ENCODE measurements around the gene SCARF1.
"Not testable (repeated sequence)": the region's sequence is repeated elsewhere in the genome, so short reads cannot be mapped to it uniquely, and the experiment has no call there.

Gene SCARF1

GRCh38 chr17:1645207-1646171 is at the start of gene SCARF1:
Gene SCARF1, minus strand, starts transcription at chr17:1645732. Its CDS starts 35 bp downstream, at chr17:1645697.
- CTCF ChIA-PET, result interaction anchor here (0.7 to 0.9 kb wide), 2 partner anchors 15 to 71 kb away, joined by 3 to 4 read pairs; no protein-coding TSS in a partner anchor
- DNase-seq (ENCODE audit: extremely low spot score), result no peak
- TF ChIP-seq NFRKB (IDR thresholded peaks at IDR 0.05) (no peak), CTBP1 (IDR thresholded peaks at IDR 0.05; ENCODE audit: borderline replicate concordance) (no peak), LEF1 (IDR thresholded peaks at IDR 0.05; ENCODE audit: borderline replicate concordance) (no peak), L3MBTL2 (conservative IDR thresholded peaks at IDR 0.05) (no peak), FOXM1 (IDR thresholded peaks at IDR 0.05; ENCODE audit: borderline replicate concordance) (no peak), ARNT (IDR thresholded peaks at IDR 0.05) (no peak), ELF4 (IDR thresholded peaks at IDR 0.05) (no peak), TARDBP (IDR thresholded peaks at IDR 0.05) (no peak), HDGF (IDR thresholded peaks at IDR 0.05; ENCODE audit: borderline replicate concordance) (no peak), BHLHE40 (IDR thresholded peaks at IDR 0.05; ENCODE audit: borderline replicate concordance) (no peak), ZNF384 (IDR thresholded peaks at IDR 0.05) (no peak), SUZ12 (IDR thresholded peaks at IDR 0.05) (no peak), FOXK2 (IDR thresholded peaks at IDR 0.05) (no peak), PKNOX1 (IDR thresholded peaks at IDR 0.05) (no peak), SP1 (IDR thresholded peaks at IDR 0.05) (no peak), FOXA1 (IDR thresholded peaks at IDR 0.05) (no peak)
- POLR2A ChIA-PET, result no interaction called here

GRCh38 chr17:1693339-1693738 is 47.8 kb upstream of the SCARF1 start:
- TF ChIP-seq PKNOX1 (IDR thresholded peaks at IDR 0.05), result no peak
- TF ChIP-seq FOXA1 (IDR thresholded peaks at IDR 0.05), result no peak
- TF ChIP-seq L3MBTL2 (conservative IDR thresholded peaks at IDR 0.05), result no peak
- TF ChIP-seq HDGF (IDR thresholded peaks at IDR 0.05; ENCODE audit: borderline replicate concordance), result no peak
- TF ChIP-seq ELF4 (IDR thresholded peaks at IDR 0.05), result no peak
- no peak for TF ChIP-seq ARNT (IDR thresholded peaks at IDR 0.05)
- no peak for TF ChIP-seq SUZ12 (IDR thresholded peaks at IDR 0.05)
- no peak for TF ChIP-seq BHLHE40 (IDR thresholded peaks at IDR 0.05; ENCODE audit: borderline replicate concordance)
- no peak for TF ChIP-seq FOXK2 (IDR thresholded peaks at IDR 0.05)
- no peak for TF ChIP-seq TARDBP (IDR thresholded peaks at IDR 0.05)
- TF ChIP-seq LEF1 (IDR thresholded peaks at IDR 0.05; ENCODE audit: borderline replicate concordance), result no peak
- no peak for TF ChIP-seq CTBP1 (IDR thresholded peaks at IDR 0.05; ENCODE audit: borderline replicate concordance)
- TF ChIP-seq SP1 (IDR thresholded peaks at IDR 0.05), result no peak
- TF ChIP-seq NFRKB (IDR thresholded peaks at IDR 0.05), result no peak
- TF ChIP-seq ZNF384 (IDR thresholded peaks at IDR 0.05), result no peak

GRCh38 chr17:1690544-1691221 is 45.2 kb upstream of the SCARF1 start:
- TF ChIP-seq FOXM1 (IDR thresholded peaks at IDR 0.05; ENCODE audit: borderline replicate concordance), result no peak
- no peak for TF ChIP-seq SP1 (IDR thresholded peaks at IDR 0.05)
- no peak for TF ChIP-seq NFRKB (IDR thresholded peaks at IDR 0.05)
- ChIA-PET POLR2A (no interaction called here), CTCF (interaction anchor here (0.7 kb wide), 1 partner anchor 350 kb away, joined by 7 read pairs; no protein-coding TSS in a partner anchor)
- no peak for DNase-seq (ENCODE audit: extremely low spot score)

More at GRCh38 chr17:1693339-1693738, 47.8 kb upstream of the SCARF1 start:
- no peak for DNase-seq (ENCODE audit: extremely low spot score)
- POLR2A ChIA-PET, result interaction anchor here (1.2 kb wide), 1 partner anchor 24 kb away, joined by 3 read pairs; no protein-coding TSS in a partner anchor
- CTCF ChIA-PET, result interaction anchor here (0.6 kb wide), 1 partner anchor 28 kb away, joined by 3 read pairs; no protein-coding TSS in a partner anchor

- POLR2A ChIA-PET; DNase-seq (ENCODE audit: extremely low spot score); CTCF ChIA-PET: not testable (repeated sequence)
These were observed 42.9 kb upstream of the SCARF1 start for GRCh38 chr17:1688405-1688804.

GRCh38 chr17:1686086-1686485 is 40.6 kb upstream of the SCARF1 start:
- TF ChIP-seq TARDBP (IDR thresholded peaks at IDR 0.05) (no peak), SP1 (IDR thresholded peaks at IDR 0.05) (no peak), FOXA1 (IDR thresholded peaks at IDR 0.05) (no peak), LEF1 (IDR thresholded peaks at IDR 0.05; ENCODE audit: borderline replicate concordance) (no peak), L3MBTL2 (conservative IDR thresholded peaks at IDR 0.05) (no peak), PKNOX1 (IDR thresholded peaks at IDR 0.05) (no peak), ZNF384 (IDR thresholded peaks at IDR 0.05) (no peak), ARNT (IDR thresholded peaks at IDR 0.05) (no peak), CTBP1 (IDR thresholded peaks at IDR 0.05; ENCODE audit: borderline replicate concordance) (no peak), FOXK2 (IDR thresholded peaks at IDR 0.05) (no peak)
- DNase-seq (ENCODE audit: extremely low spot score), result no peak
- CTCF ChIA-PET, result interaction anchor here (0.5 kb wide), 1 partner anchor 43 kb away, joined by 3 read pairs; no protein-coding TSS in a partner anchor
- POLR2A ChIA-PET, result no interaction called here

All from HEK293T (cell line).